ENCODE measurements around the gene TRAPPC8.

DNA sequence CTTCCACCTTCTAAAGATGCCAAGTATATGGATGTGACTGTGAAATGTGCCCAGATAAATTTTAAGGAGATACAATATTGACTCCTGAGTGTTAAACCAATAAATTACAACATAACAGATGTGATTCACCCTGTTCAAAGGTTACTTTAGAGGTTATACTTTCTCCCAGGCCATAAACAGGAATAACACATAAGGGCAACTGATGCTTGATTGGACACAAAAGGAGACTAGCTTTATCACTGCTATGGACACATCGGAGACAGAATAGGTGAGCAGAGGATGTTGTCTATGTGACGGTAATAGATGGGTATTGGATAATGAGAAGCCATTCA, 150.4 kb downstream of the TRAPPC8 start:
- TF ChIP-seq, protein P1, sequence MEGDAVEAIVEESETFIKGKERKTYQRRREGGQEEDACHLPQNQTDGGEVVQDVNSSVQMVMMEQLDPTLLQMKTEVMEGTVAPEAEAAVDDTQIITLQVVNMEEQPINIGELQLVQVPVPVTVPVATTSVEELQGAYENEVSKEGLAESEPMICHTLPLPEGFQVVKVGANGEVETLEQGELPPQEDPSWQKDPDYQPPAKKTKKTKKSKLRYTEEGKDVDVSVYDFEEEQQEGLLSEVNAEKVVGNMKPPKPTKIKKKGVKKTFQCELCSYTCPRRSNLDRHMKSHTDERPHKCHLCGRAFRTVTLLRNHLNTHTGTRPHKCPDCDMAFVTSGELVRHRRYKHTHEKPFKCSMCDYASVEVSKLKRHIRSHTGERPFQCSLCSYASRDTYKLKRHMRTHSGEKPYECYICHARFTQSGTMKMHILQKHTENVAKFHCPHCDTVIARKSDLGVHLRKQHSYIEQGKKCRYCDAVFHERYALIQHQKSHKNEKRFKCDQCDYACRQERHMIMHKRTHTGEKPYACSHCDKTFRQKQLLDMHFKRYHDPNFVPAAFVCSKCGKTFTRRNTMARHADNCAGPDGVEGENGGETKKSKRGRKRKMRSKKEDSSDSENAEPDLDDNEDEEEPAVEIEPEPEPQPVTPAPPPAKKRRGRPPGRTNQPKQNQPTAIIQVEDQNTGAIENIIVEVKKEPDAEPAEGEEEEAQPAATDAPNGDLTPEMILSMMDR (CRISPR knock-in tag; IDR thresholded peaks at IDR 0.05), result no peak
- TF ChIP-seq, protein P2, sequence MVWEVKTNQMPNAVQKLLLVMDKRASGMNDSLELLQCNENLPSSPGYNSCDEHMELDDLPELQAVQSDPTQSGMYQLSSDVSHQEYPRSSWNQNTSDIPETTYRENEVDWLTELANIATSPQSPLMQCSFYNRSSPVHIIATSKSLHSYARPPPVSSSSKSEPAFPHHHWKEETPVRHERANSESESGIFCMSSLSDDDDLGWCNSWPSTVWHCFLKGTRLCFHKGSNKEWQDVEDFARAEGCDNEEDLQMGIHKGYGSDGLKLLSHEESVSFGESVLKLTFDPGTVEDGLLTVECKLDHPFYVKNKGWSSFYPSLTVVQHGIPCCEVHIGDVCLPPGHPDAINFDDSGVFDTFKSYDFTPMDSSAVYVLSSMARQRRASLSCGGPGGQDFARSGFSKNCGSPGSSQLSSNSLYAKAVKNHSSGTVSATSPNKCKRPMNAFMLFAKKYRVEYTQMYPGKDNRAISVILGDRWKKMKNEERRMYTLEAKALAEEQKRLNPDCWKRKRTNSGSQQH (CRISPR knock-in tag; IDR thresholded peaks at IDR 0.05; ENCODE audit: low read depth), result no peak
- TF ChIP-seq, protein P3, sequence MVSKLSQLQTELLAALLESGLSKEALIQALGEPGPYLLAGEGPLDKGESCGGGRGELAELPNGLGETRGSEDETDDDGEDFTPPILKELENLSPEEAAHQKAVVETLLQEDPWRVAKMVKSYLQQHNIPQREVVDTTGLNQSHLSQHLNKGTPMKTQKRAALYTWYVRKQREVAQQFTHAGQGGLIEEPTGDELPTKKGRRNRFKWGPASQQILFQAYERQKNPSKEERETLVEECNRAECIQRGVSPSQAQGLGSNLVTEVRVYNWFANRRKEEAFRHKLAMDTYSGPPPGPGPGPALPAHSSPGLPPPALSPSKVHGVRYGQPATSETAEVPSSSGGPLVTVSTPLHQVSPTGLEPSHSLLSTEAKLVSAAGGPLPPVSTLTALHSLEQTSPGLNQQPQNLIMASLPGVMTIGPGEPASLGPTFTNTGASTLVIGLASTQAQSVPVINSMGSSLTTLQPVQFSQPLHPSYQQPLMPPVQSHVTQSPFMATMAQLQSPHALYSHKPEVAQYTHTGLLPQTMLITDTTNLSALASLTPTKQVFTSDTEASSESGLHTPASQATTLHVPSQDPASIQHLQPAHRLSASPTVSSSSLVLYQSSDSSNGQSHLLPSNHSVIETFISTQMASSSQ (IDR thresholded peaks at IDR 0.05; ENCODE audit: low read depth), result no peak
- TF ChIP-seq, protein P3 (CRISPR knock-in tag; IDR thresholded peaks at IDR 0.05; ENCODE audit: borderline replicate concordance), result no peak
- TF ChIP-seq MTF1 (CRISPR knock-in tag; IDR thresholded peaks at IDR 0.05) (no peak), ZNF10 (CRISPR knock-in tag; IDR thresholded peaks at IDR 0.05; ENCODE audit: borderline replicate concordance, low read depth) (no peak), ZNF510 (CRISPR knock-in tag; IDR thresholded peaks at IDR 0.05; ENCODE audit: low read depth) (no peak), CHD2 (IDR thresholded peaks at IDR 0.05; ENCODE audit: low read depth, low read length) (no peak), ZSCAN20 (CRISPR knock-in tag; IDR thresholded peaks at IDR 0.05; ENCODE audit: borderline replicate concordance) (no peak), ZNF24 (IDR thresholded peaks at IDR 0.05) (no peak), SIN3B (IDR thresholded peaks at IDR 0.05; ENCODE audit: low read length) (no peak), POLR2AphosphoS2 (IDR thresholded peaks at IDR 0.05; ENCODE audit: low read depth, low read length) (no peak)
- TF ChIP-seq, protein P4, sequence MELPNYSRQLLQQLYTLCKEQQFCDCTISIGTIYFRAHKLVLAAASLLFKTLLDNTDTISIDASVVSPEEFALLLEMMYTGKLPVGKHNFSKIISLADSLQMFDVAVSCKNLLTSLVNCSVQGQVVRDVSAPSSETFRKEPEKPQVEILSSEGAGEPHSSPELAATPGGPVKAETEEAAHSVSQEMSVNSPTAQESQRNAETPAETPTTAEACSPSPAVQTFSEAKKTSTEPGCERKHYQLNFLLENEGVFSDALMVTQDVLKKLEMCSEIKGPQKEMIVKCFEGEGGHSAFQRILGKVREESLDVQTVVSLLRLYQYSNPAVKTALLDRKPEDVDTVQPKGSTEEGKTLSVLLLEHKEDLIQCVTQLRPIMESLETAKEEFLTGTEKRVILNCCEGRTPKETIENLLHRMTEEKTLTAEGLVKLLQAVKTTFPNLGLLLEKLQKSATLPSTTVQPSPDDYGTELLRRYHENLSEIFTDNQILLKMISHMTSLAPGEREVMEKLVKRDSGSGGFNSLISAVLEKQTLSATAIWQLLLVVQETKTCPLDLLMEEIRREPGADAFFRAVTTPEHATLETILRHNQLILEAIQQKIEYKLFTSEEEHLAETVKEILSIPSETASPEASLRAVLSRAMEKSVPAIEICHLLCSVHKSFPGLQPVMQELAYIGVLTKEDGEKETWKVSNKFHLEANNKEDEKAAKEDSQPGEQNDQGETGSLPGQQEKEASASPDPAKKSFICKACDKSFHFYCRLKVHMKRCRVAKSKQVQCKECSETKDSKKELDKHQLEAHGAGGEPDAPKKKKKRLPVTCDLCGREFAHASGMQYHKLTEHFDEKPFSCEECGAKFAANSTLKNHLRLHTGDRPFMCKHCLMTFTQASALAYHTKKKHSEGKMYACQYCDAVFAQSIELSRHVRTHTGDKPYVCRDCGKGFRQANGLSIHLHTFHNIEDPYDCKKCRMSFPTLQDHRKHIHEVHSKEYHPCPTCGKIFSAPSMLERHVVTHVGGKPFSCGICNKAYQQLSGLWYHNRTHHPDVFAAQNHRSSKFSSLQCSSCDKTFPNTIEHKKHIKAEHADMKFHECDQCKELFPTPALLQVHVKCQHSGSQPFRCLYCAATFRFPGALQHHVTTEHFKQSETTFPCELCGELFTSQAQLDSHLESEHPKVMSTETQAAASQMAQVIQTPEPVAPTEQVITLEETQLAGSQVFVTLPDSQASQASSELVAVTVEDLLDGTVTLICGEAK (IDR thresholded peaks at IDR 0.05), result no peak
- TF ChIP-seq, protein P4 (CRISPR knock-in tag; IDR thresholded peaks at IDR 0.05), result no peak
- TF ChIP-seq, protein P5, sequence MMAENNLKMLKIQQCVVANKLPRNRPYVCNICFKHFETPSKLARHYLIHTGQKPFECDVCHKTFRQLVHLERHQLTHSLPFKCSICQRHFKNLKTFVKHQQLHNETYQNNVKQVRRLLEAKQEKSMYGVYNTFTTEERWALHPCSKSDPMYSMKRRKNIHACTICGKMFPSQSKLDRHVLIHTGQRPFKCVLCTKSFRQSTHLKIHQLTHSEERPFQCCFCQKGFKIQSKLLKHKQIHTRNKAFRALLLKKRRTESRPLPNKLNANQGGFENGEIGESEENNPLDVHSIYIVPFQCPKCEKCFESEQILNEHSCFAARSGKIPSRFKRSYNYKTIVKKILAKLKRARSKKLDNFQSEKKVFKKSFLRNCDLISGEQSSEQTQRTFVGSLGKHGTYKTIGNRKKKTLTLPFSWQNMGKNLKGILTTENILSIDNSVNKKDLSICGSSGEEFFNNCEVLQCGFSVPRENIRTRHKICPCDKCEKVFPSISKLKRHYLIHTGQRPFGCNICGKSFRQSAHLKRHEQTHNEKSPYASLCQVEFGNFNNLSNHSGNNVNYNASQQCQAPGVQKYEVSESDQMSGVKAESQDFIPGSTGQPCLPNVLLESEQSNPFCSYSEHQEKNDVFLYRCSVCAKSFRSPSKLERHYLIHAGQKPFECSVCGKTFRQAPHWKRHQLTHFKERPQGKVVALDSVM (CRISPR knock-in tag; IDR thresholded peaks at IDR 0.05), result no peak
- TF ChIP-seq, protein P6, sequence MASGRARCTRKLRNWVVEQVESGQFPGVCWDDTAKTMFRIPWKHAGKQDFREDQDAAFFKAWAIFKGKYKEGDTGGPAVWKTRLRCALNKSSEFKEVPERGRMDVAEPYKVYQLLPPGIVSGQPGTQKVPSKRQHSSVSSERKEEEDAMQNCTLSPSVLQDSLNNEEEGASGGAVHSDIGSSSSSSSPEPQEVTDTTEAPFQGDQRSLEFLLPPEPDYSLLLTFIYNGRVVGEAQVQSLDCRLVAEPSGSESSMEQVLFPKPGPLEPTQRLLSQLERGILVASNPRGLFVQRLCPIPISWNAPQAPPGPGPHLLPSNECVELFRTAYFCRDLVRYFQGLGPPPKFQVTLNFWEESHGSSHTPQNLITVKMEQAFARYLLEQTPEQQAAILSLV (CRISPR knock-in tag; IDR thresholded peaks at IDR 0.05; ENCODE audit: borderline replicate concordance), result no peak
